IMR-90 (cell line): ENCODE data around the gene IGFBP7. TPM values are rescaled to one million over a fixed set of nuclear protein-coding genes. Genes with fewer than 3 reads are reported as not detected.

Source experiments
- ATAC-seq: fragments of 200-7000 bp; cut with Tn5 transposase; 2 replicates; pipeline ENCODE4 v1.9.1; 2020; ENCODE audit warnings: low read depth, mild to moderate bottlenecking, moderate library complexity
- BruUV-seq: library from RNA; stranded (reverse); fragments of 400-500 nt; replicated peaks from 2 replicates; lab custom pipeline; 2021; lab: Mats Ljungman, UMichigan
- CTCF ChIA-PET: fragments of 300-600 bp; formaldehyde crosslinking; extraction: SDS; loops from one replicate; lab custom pipeline; 2021; ENCODE audit warnings: antibody characterized with exemption; lab: Yijun Ruan, JAX
- POLR2A ChIA-PET: fragments of 300-600 bp; sonication (Branson Sonifier 250); formaldehyde crosslinking; loops from one replicate; lab custom pipeline; 2022; ENCODE audit warnings: antibody characterized with exemption; ENCODE audit not compliant: unreplicated experiment; lab: Charles Lee
- DNase-seq: peaks from one replicate; pipeline ENCODE4 v3.0.0; 2013
- H2AFZ ChIP-seq: replicated peaks from 2 replicates; pipeline ENCODE3; 2013; ENCODE audit warnings: low read length, mild to moderate bottlenecking; ENCODE audit not compliant: poor library complexity
- H2AK5ac ChIP-seq: 2 replicates; pipeline ENCODE4 v1.6.1; 2013; ENCODE audit warnings: low read depth, low read length, inconsistent platforms
- H2AK9ac ChIP-seq: replicated peaks from 2 replicates; pipeline ENCODE3; 2013; ENCODE audit warnings: mild to moderate bottlenecking, low read depth, low read length, moderate library complexity; ENCODE audit not compliant: poor library complexity
- H2BK120ac ChIP-seq: 2 replicates; pipeline ENCODE4 v1.6.1; 2013; ENCODE audit warnings: low read depth, low read length, inconsistent platforms
- H2BK15ac ChIP-seq: 3 replicates; pipeline ENCODE4 v1.6.1; 2013; ENCODE audit warnings: low read depth, low read length, inconsistent platforms
- H2BK20ac ChIP-seq: 2 replicates; pipeline ENCODE4 v1.6.1; 2013; ENCODE audit warnings: low read depth, mild to moderate bottlenecking, inconsistent platforms, low read length, moderate library complexity
- H2BK5ac ChIP-seq: 2 replicates; pipeline ENCODE4 v1.6.1; 2013; ENCODE audit warnings: mild to moderate bottlenecking, low read depth, low read length, inconsistent platforms; ENCODE audit not compliant: poor library complexity, severe bottlenecking
- H3K14ac ChIP-seq: replicated peaks from 2 replicates; pipeline ENCODE4 v1.6.1; 2013; ENCODE audit warnings: low read depth, low read length, inconsistent platforms
- H3K18ac ChIP-seq: 2 replicates; pipeline ENCODE4 v1.6.1; 2013; ENCODE audit warnings: low read depth, low read length, control low read depth
- H3K23ac ChIP-seq: 2 replicates; pipeline ENCODE4 v1.6.1; 2013; ENCODE audit warnings: low read depth, low read length, inconsistent platforms
- H3K27ac ChIP-seq: 2 replicates; pipeline ENCODE4 v1.5.1; 2013; ENCODE audit warnings: mild to moderate bottlenecking, control low read depth, low read length; ENCODE audit not compliant: insufficient read depth
- H3K27me3 ChIP-seq: 2 replicates; pipeline ENCODE4 v1.6.1; 2013; ENCODE audit warnings: low read length; ENCODE audit not compliant: control insufficient read depth, insufficient read depth
- H3K36me3 ChIP-seq: 2 replicates; pipeline ENCODE4 v1.6.1; 2013; ENCODE audit warnings: low read length, mixed read lengths; ENCODE audit not compliant: control insufficient read depth, insufficient read depth
- H3K4ac ChIP-seq: 2 replicates; pipeline ENCODE4 v1.6.1; 2013; ENCODE audit warnings: low read depth, low read length, inconsistent platforms
- H3K4me1 ChIP-seq: 2 replicates; pipeline ENCODE4 v1.6.1; 2013; ENCODE audit warnings: low read length, mixed read lengths; ENCODE audit not compliant: control insufficient read depth, insufficient read depth
- H3K4me2 ChIP-seq: 2 replicates; pipeline ENCODE4 v1.6.1; 2013; ENCODE audit warnings: low read depth, mild to moderate bottlenecking, control low read depth, low read length, moderate library complexity
- H3K4me3 ChIP-seq: 2 replicates; pipeline ENCODE4 v1.5.1; 2013; ENCODE audit warnings: low read depth, mild to moderate bottlenecking, control low read depth, low read length, moderate library complexity; ENCODE audit not compliant: insufficient read depth
- H3K56ac ChIP-seq: 2 replicates; pipeline ENCODE4 v1.6.1; 2013; ENCODE audit warnings: low read length, inconsistent platforms; ENCODE audit not compliant: insufficient read depth; ENCODE audit errors: extremely low read depth
- H3K79me1 ChIP-seq, 2 experiments: 2 replicates each; pipeline ENCODE4 v1.6.1; 2013; ENCODE audit warnings: low read length in 2 of 2, inconsistent platforms in 1 of 2, low read depth in 1 of 2
- H3K9ac ChIP-seq: 2 replicates; pipeline ENCODE4 v1.6.1; 2013; ENCODE audit warnings: low read depth, low read length, control low read depth
- H3K9me1 ChIP-seq: 2 replicates; pipeline ENCODE4 v1.6.1; 2013; ENCODE audit warnings: low read length, inconsistent platforms; ENCODE audit not compliant: insufficient read depth
- H3K9me3 ChIP-seq: 2 replicates; pipeline ENCODE4 v1.6.1; 2013; ENCODE audit warnings: low read length; ENCODE audit not compliant: control insufficient read depth, insufficient read depth
- H4K20me1 ChIP-seq: 2 replicates; pipeline ENCODE4 v1.6.1; 2013; ENCODE audit warnings: low read length, inconsistent platforms; ENCODE audit not compliant: insufficient read depth
- H4K5ac ChIP-seq: 2 replicates; pipeline ENCODE4 v1.6.1; 2013; ENCODE audit warnings: mild to moderate bottlenecking, low read depth, low read length, control low read depth
- H4K8ac ChIP-seq, 2 experiments: 2 replicates each; pipeline ENCODE4 v1.6.1; 2013; ENCODE audit warnings: low read depth in 2 of 2, low read length in 2 of 2, control low read depth in 1 of 2, inconsistent platforms in 1 of 2
- H4K91ac ChIP-seq: 2 replicates; pipeline ENCODE4 v1.6.1; 2013; ENCODE audit warnings: low read depth, low read length, inconsistent platforms; ENCODE audit not compliant: insufficient read depth
- CEBPB ChIP-seq: IDR thresholded peaks from 2 replicates; pipeline ENCODE4 v1.6.1; 2012; ENCODE audit warnings: low read depth, low read length, improper control_type of control experiment
- NFE2L2 ChIP-seq: fragments of 150-350 bp; IDR thresholded peaks from 2 replicates; pipeline ENCODE4 v1.6.1; 2016; ENCODE audit warnings: low read depth, mild to moderate bottlenecking, low read length
- RFX5 ChIP-seq: IDR thresholded peaks from 2 replicates; pipeline ENCODE4 v1.8.0; 2012; ENCODE audit warnings: low read depth, mild to moderate bottlenecking, low read length, moderate library complexity
- WGBS, 2 experiments: methylation state at CpG; one replicate each; pipeline versions ENCODE4 v1.1.5 to v1.1.7; 2013; ENCODE audit warnings: missing lambda C conversion rate in 2 of 2; ENCODE audit not compliant: insufficient read length in 1 of 2; ENCODE audit errors: extremely low coverage in 2 of 2; 5-methylcytosine and 5-hydroxymethylcytosine counted together
- dilution Hi-C: fragments of 300-500 bp; cut with HindIII; formaldehyde crosslinking; loops from one replicate; pipeline ENCODE4 v1.14.3; 2018; ENCODE audit warnings: low sequenced_read_pairs; ENCODE audit not compliant: unreplicated experiment
- in situ Hi-C: fragments of 300-500 bp; cut with MboI; formaldehyde crosslinking; loops from 3 replicates; pipeline ENCODE4 v1.14.3; 2019; ENCODE audit warnings: low sequenced_read_pairs, inconsistent platforms, mixed read lengths
- intact Hi-C: fragments of 100-400 bp; cut with micrococcal nuclease; formaldehyde crosslinking; loops from 2 replicates; pipeline ENCODE4 v1.10.0; 2022
- polyA plus RNA-seq, 3 experiments: library from polyadenylated mRNA; depleted of rRNA; stranded (reverse); fragments of >200 nt; gene quantifications; 2 replicates each; pipeline ENCODE4 v1.2.3, GENCODE V29; 2012; ENCODE audit warnings: low replicate concordance in 1 of 3
- total RNA-seq: library from RNA; depleted of rRNA; stranded (reverse); fragments of >200 nt; gene quantifications from 2 replicates; pipeline ENCODE4 v1.2.3, GENCODE V29; 2012
- TF ChIP-seq, protein P1 (sequence below): fragments of 150-350 bp; IDR thresholded peaks from 2 replicates; pipeline ENCODE4 v1.6.1; 2016; ENCODE audit warnings: low read depth, mild to moderate bottlenecking, low read length, moderate library complexity, borderline replicate concordance

Gene IGFBP7
- total and polyA plus RNA-seq, 2 of the 4 experiments (the other 2 are of a cell fraction) = 33.2 to 267 TPM

DNA sequence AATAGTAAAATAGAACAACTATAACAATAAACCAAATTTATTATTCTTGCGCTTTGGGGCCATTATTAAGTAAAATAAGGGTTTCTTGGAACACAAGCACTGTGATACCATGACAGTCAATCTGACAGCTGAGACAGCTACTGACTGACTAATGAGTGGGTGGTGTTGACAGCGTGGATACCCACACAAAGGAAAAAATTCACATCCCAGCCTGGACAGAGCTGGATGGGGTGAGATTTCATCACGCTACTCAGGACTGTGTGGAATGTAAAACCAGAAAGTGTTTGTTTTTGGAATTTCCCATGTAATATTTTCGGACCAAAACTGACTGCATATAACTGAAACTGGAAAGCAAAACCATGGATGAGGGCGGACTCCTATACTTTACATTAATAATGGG lies 48.8 kb downstream of the IGFBP7 start:
- no CpG with 5 or more reads among the region's 5 CpGs for WGBS, 2 experiments
- Histone ChIP-seq H3K4me3 (no peak overlapping the region), H3K9me3 (no peaks in the 10 kb centered on the region), H4K5ac (no peak overlapping the region), H3K14ac (no peak overlapping the region), H3K18ac (no peak overlapping the region; the same call in 1 of the 2 replicates), H3K36me3 (no peaks in the 10 kb centered on the region), H2AK9ac (no peak overlapping the region), H3K9ac (no peak overlapping the region), H2BK15ac (no peak overlapping the region), H3K4me1 (peaks cover 26% of the 10 kb centered on the region), H3K23ac (no peak overlapping the region), H3K79me1 (peaks cover 15 to 72% of the 10 kb centered on the region in 2 experiments), H2BK5ac (peak overlapping the region; percentile 64), H2AFZ (no peak overlapping the region), H3K27ac (no peak overlapping the region), H3K56ac (no peak overlapping the region), H2BK20ac (peak overlapping the region; percentile 40; the same call in 1 of the 2 replicates), H3K9me1 (peaks cover 26% of the 10 kb centered on the region), H2AK5ac (peak overlapping the region; percentile 47; the same call in 1 of the 2 replicates), H2BK120ac (no peak overlapping the region), H3K27me3 (no peaks in the 10 kb centered on the region), H3K4ac (peak overlapping the region; percentile 7; the same call in 1 of the 2 replicates), H4K91ac (peak overlapping the region; percentile 1; the same call in 1 of the 2 replicates), H3K4me2 (no peak overlapping the region), H4K8ac (no peak overlapping the region), H4K20me1 (peaks cover 6% of the 10 kb centered on the region)
- ChIA-PET CTCF (no interaction called here), POLR2A (no interaction called here)
- intact Hi-C loops (no loop called here), in situ Hi-C loops (no loop called here), dilution Hi-C loops (no loop called here)
- ATAC-seq (peak; percentile 25), DNase-seq (peak; percentile 70)
- BruUV-seq = no TSS peak
- TF ChIP-seq CEBPB = peak; percentile 73; the same call in 1 of the 2 replicates
- no peak for TF ChIP-seq NFE2L2
- TF ChIP-seq RFX5 = no peak
- TF ChIP-seq, protein P1, sequence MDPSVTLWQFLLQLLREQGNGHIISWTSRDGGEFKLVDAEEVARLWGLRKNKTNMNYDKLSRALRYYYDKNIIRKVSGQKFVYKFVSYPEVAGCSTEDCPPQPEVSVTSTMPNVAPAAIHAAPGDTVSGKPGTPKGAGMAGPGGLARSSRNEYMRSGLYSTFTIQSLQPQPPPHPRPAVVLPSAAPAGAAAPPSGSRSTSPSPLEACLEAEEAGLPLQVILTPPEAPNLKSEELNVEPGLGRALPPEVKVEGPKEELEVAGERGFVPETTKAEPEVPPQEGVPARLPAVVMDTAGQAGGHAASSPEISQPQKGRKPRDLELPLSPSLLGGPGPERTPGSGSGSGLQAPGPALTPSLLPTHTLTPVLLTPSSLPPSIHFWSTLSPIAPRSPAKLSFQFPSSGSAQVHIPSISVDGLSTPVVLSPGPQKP = no peak
